ENCODE results near the gene CNN1.
A peak's percentile ranks its signal among the peaks of the same experiment; 100 is the strongest.

- peak; percentile 55 to 93 (median 78) for TF ChIP-seq CTCF (IDR thresholded peaks at IDR 0.05)
- TF ChIP-seq POLR2A (IDR thresholded peaks at IDR 0.05): peak; percentile 17 to 48
Observed at GRCh38 chr19:11535792-11536595, 2.7 kb upstream of the CNN1 start.

All from adrenal gland (tissue), 5 donors.